GM19238 (cell line): ENCODE results near the gene PPP1R13L.

ENCODE experiments used
- DNase-seq: peaks from one replicate; pipeline ENCODE4 v3.0.0; 2011; ENCODE audit warnings: low spot score; ENCODE audit not compliant: insufficient read length

PPP1R13L gene

DNA sequence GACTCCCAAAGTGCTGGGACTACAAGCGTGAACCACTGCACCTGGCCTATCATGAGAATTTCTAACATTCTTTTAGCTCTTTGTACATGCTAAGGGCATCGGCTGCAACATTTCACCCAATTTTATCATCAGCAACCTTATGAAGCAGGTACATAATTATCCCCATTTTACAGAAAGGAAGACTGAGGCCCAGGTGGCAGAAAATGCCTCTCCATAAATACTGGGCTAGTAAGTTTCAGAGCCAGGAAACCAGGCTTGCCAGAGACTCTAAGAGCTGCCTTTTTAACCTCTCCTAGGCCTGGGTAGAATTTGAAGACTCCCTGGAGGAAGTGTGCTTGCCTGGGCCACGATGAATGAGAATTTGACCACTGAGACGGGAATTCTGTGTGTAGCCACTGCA lies 36.7 kb downstream of the PPP1R13L start:
- DNase-seq: no peak

DNA sequence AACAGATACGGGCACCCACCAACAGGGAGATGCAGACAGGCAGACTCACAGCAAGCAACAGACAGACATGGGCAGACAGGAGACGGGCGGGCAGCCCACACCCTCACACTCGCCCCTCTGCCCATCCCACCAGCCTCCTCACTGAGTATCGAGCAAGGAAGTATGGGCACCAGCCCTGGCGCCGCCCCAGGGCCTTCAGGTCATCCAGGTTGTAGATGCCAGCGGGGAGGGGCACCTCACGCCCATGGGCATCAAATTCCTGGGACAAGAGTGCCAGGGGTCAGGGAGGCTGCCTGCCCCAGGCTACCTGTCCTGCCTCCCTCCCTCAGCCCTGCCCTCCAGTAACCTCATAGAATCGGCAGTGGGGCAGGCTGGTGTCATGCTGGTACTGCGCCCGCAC lies 40.2 kb downstream of the PPP1R13L start:
- DNase-seq: no peak

DNA sequence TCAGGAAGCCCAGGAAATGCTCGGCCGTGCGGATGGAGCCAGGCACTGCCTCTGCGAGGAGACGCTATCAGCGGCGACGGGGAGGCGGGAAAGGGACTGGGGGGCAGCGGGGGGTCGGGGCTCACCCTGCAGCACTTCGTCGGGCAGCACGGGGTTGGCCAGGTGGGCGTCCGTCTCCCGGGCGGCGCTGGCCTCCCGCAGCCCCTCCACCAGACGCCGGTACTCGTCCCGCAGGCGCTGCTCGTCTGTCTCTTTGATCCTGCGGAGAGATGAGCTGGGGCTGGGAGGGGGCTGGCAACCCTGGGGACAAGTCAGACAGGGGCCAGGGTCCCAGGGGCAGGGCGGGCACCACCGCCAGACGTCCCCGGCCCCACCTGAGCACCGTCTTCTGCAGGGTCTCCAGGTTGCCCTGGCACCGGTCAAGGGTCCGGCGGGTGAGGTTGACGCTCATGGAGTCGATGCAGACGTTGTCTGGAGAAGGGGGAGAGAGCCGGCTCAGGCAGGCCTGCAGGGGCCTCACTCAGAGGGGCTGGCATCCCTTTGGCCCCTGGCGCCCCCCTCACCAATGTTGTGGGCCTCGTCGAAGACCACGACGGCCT lies 40.9 kb downstream of the PPP1R13L start:
- DNase-seq: no peak

DNA sequence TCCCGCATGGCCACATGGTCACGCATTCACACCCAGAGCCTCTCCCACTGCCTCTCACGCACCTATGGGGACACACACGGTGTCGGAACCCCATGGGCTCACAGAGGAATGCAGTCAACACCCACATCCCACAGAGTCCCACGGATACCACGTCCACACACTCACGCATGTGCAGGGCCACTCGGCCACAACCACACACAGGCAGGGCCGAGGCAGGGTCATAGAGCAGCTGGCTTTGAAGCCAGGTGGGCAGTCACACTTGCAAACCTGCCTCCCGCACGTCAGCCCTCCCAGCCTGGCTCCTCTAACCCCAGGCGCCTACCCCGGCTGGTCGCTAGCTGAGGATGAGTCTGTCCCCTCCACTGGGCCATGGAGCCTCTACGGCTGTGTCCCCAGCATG lies 42.6 kb downstream of the PPP1R13L start:
- no peak for DNase-seq

DNA sequence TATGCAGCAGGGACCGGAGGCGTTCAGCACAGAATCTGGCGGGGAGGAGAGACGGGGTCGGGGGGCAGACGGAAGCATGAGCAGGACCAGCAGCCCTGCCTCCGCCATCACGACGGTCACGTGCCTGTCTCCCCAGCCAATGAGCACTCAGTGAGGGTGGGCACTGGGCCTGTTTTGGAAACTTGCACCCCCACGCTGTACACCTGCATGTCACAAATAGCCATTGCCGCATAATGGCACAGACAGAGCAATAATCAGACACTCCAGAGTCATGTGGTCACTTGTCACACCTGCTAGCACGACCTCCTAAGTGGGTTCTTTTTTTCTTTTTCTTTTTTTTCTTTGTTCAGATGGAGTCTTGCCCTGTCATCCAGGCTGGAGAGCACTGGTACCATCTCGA lies 43.3 kb downstream of the PPP1R13L start:
- DNase-seq: no peak

DNA sequence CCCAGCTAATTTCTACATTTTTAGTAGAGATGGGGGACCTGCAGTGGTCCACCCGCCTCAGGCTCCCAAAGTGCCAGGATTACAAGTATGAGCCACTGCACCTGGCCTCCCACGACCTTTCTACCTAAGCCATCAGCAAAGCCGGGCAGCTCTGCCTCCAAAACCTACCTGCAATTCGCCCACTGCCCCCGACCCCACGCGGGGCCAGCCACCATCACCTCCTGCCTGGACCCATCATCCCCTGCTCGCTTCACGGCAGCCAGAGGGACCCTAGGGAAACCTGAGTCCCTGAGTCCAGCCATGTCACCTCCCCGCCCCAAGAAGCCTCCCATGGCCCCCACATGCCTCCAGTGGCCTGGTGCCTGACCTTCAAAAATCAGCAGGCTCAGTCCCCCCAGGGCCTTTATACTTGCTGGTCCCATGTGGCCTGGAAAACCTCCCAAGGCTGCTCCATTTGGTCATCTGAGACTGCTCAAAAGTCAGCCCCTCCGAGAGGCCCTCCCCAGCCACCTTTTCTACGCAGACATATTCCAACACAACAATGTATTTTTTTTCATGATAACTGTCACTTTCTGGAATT lies 46.6 kb downstream of the PPP1R13L start:
- no peak for DNase-seq

DNA sequence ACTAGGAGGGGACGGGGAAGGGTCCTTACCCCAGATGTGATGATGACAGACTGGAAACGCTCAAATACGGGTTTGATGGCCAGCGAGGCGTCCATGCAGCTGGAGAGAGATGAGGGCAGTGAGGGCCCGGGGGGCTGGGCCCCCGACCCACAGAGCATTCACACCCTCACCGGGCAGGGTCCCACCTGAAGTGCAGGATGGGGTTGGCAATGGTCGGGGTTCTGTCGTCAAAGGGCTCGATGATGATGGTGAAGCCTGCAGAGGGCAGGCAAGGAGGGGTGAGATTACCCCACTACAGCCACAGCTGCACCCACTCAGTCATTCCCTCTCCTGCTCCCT lies 47.5 kb downstream of the PPP1R13L start:
- no peak for DNase-seq

DNA sequence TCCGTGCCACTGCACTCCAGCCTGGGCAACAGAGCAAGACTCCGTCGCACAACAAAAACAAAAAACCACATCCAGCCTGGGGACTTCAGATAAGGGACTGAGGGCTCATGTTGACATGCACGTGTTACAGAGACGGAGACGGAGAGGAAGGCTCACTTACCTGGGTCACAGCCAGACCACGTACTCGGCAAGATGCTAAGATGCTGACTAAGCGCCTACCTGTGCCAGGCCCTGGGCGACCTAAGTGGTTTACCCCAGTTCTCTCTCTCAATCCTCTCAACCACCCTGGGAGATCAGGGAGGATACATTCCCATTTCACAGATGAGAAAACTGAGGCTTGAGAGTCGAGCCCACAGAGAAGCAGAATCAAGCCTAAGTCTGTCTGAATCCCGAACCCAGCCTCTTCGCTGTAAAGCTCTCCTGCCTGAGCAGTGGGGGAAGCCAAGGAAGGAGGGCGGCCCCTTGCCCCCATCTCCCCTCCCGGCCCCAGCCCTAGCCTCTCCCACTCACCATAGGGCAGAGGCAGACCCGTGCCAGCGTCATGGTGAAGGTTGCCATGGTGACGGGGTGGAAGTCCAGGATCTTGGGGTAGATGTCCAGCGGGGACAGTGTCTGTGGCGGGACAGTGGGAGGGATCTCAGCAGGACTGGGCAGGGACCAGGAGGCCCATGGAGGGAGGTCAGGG lies 48.0 kb downstream of the PPP1R13L start:
- no peak for DNase-seq

DNA sequence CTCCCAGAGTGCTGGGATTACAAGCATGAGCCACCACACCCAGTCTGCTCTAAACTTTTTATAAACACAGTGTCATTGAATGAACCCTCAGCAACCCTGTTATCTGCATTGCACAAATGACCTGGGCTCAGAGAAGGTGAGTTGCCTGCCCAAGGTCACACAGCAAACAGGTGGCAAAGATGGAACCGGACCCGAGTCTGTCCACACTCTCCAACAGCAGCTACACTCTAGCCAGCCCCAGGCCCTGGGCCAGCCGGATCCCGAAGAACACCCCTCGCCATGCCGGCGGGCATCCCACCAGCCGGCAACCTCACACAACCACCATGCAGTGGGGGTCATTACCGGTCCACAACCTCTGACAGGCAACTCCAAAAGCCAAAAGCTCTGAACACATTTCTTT lies 49.0 kb downstream of the PPP1R13L start:
- no peak for DNase-seq

DNA sequence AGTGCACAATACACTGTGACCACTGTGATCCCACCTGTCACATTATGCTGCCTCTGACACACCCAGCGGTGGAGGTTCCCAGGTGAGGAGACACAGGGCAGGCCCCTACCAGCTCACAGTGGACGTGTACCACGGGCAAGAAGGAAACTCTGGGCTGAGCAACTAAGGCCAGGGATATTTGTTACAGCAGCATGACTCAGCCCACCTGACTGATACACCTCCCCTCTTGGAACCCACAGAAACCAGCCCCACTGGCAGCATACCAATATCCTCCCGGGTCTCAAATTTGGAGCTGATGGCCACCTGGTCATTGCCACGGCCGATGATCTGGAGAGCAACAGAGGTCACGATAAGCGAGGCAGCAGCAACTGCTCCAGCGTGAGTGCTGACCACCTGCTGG lies 49.5 kb downstream of the PPP1R13L start:
- DNase-seq: no peak

DNA sequence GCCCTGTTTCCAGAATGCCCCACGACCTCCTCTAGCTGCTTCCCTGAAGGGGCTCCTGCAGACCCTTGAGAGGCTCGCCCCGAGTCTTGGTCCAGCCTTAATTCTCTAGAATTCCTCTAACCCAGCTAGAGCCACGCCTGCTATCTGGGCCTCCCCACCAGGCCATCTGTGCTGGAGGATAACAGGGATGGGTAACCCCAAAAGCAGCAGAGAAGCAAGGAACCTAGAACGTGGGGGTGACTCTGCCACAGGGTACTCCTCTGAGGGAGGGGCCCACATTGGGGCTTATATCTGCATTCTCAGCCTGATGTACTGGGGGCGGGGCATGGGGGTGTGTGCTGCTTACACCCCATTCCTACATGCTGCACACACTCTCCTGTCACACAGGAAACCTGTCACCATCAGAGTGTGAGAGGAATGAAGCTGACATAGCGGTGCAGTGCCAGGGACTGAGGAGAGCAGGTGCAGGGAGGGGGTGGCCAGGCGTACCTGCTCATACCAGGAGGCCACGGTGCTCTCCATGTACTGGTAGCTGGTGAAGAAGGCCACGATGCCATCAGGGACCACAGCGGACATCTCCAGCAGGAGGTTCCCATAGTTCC lies 50.5 kb downstream of the PPP1R13L start:
- DNase-seq: no peak

DNA sequence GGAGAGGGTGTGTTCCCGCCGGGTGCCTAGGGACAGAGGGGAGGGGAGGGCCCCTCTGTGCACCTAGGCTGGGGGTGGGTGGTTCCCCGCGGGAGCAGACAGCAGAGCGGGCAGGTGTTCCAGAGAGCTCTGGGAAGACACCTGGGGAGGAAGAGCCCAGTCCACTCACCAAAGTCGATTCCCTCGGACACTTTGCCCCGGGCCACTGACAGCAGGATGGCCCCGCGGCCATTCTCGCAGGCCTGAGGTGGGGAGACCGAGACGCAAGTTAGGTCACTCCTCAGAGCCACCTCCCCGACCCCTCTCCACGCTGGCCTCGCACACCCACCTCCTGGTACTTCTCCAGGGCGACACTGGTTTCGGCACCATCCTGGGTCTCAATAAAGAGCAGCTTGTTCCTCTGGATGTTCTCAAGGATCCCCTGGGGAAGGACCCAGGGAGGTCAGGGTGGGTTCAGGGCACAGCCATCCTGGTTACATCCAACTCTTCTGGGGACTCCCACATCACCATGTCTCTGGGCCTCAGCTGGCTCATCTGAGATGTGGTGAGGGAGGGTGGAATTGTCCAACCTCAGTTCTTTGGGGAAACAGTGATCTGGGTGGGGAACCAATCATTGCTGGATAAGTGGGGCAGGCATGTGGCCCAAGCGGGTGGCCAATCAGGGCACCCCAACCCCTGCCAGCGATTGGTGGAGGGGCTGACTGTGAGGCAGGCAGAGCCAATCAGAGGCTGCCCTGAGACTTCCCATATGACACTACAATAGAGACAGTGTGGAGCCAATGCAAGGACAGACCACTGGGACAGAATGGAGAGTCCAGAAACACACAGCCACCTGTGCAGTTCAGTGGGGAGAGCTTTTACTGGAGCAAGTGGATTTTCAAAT lies 51.7 kb downstream of the PPP1R13L start:
- DNase-seq: no peak

DNA sequence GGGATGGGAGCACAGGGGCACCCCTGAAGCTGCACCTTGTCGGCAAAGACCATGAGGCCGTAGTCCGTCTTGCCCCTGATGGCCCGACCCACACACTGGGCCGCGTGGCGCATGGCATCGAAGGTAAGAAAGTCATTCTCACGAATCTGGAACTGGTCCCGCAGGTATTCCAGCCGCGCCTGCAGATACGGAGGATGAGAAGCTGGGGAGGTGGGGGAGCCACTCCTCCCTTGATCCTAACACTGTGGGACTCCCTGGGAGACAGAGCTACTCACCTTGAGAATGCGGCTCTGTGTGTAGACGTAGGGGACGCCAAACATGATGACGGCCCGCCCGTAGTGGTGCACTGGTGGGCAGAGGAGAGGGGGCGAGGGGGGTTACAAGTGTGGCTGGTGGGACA lies 52.4 kb downstream of the PPP1R13L start:
- no peak for DNase-seq

DNA sequence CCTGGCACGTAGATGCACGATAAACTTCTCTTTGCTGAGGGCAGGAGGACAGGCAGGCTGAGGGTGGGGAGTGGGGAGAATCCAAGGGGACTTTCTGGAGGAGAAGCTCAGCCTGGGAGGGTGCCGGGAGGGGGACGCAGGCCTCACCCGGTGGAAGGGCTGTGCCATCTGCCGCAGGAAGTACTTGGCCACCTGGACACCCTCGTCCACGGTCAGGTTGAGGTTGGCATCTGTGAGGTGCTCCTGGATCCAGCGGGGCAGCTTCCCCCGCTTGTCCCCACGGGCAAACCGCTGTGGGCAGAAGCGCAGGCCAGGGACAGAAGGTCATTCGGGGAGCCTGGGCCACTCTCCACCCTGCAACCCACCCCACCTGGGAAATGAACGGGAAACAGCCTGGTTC lies 52.8 kb downstream of the PPP1R13L start:
- DNase-seq: no peak

DNA sequence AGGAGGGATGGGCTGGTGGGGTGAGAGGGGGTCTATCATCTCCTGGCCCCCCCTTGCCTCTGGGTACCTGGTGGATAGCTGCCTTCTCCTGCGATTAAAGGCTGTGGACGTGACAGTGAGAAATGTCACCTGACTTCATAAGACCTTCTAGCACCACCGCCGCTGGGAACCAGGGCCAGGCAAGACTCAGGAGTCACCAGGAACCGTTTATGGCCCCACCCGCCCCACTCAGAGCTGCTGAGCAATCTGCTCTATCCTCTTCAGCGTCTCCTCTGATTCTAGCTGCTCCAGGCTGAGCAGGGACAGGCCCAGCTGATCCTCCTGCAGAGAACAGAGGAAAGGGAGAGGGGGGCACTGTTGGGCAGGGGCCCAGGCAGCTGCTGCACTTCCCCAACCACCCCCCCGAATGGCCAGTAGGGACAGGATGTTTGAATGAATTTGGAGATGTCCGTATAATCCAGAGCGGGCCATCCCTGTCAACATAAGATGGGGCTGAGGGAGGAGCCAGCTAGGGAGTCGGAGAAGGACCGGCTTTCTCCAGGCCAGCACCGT lies 53.4 kb downstream of the PPP1R13L start:
- DNase-seq: no peak

DNA sequence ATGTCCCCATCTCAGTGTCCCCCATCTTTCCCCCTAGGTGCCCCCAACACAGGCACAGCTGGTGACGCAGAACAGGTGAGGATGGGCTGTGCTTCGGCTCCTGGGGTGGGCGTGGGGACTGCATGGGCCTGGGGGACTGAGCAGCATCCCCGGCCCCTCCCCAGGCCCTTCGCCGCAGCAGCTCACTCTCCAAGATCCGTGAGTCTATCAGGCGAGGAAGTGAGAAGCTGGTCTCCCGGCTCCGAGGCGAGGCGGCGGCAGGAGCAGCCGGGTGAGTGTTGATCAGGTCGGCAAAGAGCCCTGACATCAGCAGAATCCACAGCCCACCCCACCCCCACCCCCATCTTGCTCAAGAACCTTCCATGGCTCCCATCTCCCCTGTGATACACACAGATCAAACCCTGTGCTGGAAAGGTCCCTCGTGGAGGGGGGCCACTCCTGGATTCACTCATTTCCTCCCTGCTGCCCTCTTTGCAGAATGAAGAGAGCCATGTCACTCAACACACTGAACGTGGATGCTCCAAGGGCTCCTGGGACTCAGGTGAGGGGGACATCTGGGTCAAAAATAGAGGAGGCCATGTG lies 54.3 kb downstream of the PPP1R13L start:
- no peak for DNase-seq

DNA sequence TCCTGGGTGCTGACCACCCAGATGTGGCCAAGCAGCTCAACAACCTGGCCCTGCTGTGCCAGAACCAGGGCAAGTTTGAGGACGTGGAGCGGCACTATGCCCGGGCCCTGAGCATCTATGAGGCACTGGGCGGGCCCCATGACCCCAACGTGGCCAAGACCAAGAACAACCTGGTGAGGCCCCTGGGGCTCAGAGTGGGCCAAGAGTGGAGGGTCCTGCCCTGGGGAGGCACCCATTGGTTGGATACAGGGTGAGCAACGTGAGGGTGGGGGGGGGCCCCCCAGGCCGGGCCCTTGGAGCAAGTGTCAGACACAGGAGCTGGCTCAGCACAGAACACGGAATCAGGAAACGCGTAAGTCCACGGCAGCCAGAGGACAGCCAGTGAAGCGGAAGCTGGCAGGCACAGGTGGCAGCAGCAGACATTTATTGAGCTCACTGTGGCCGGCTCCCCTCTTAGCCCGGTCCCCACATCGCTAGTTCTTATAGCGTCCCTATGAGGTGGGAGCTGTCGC lies 55.4 kb downstream of the PPP1R13L start:
- no peak for DNase-seq

DNA sequence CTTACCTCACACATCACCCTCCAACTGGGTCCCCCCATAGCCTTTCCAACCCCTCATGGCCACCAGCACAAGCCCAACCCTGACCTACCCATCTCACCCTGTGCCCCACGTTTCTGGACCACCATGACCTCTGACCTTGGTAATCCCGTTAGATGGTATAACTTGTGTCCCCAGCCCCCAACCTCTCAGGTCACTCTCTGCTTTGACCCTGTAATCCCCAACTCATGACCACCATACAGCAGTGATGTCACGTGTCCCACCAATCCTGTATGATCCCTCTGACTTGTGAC lies 55.8 kb downstream of the PPP1R13L start:
- DNase-seq: no peak

DNA sequence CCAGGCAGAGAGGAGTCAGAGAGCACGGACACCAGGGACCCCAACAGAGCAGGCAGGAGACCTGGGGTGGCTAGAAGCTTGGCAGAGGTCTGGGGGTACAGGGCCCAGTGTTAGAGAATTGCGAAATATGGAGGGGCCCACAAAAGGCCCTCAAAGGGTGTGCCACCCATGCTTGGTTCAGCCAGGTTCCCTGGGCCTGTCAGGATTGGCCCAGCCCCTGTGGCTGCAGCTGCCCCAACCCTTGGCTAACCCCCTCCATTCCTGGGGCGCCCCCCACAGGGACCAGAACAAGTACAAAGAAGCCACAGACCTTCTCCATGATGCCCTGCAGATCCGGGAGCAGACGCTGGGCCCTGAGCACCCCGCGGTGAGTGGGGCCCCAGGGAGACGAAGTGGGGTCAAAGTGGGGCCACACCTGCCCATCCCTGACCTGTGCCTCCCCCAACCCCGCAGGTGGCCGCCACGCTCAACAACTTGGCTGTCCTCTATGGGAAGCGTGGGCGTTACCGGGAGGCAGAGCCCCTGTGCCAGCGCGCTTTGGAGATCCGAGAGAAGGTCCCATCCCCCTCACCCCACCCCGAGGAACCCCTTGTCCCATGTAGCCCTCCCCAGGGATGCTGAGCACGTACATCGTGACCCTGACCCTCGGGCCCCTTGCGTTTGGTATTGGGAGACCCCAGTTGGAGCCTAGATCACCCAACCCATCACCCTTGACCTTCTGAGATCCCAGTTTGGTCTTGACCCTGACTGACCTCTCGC lies 56.3 kb downstream of the PPP1R13L start:
- DNase-seq: no peak

DNA sequence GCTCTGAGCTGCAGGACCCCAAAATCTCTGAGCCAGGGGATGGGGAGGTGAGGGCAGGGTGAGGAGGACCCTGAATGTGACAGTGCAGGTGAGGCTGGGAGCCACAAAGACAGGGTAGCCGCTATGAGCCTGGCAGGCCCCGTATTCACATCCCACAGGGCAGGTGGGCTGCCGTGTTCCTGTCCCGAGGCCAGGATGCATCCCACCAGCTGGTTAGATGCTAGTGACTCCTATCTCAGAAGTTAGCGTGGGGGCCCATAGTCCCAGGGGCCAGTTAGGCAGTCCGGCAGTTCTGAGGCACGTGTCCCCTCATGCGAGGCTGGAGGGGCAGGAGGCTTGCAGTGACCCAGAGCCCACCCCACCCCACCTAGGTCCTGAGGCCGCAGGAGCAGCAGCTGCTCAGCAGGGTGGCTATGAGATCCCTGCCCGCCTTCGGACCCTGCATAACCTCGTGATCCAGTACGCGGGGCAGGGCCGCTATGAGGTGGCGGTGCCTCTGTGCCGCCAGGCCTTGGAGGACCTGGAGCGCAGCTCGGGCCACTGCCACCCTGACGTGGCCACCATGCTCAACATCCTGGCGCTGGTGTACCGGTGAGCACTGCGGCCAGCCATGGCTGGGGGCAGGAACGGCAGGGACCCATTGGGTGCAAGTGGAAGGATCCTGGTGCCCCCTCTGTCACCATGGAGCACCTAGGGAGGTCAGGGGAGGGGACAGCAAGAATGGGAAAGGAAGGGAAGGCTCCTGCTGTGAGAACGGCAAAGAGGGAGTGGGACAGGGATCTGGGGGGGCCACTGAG lies 57.1 kb downstream of the PPP1R13L start:
- no peak for DNase-seq
